ENCODE data around the gene PHB1. TPM values are rescaled to one million over a fixed set of nuclear protein-coding genes. Genes with fewer than 3 reads are reported as not detected.

PHB1 gene
- total RNA-seq, 1 donor from 2014 or later = 128 TPM

DNA sequence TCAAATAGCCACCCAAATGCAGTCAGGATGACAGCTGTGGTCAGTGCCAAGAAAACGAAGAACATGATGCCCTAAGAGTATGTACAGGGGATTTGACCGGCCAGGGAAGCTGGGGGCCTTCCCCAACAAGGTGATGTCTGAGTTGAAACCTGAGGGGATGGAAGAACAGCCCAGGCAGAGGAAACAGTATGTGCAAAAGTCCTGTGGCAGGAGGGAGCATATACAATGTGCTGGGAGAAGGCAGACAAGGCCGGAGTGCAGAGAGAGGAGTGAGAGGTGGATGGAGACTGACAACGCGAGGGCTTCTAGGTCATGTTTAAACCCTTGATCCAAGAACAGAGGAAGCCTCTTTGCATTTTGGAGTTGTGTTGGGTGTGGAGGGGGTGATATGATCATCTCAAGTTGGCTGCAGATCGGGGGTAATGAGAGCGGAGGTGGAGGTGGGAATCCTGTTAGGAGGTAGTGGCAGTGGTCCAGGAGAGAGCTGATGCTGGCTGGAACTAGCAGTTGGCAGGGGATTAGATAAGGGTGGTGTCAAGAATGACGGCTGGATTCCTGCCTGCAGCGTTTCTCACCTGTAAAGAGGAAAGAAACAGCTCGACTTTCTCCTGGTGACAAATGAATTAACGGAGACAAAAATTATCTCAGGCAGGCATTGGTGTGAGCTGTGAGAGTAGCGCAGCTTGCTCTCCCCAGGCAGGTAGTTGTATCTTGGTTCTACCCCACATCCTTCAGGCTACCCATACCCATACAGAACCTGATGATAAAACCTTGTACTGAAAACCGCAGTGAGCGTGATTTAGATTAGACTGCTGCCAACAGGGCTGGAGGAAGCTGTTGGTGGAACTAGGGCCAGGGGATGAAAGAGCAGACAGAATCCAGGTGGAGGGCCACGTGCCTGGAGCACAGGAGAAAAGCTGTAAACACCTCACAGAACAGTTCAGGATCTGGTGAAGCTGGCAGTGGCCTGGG is 43.2 kb upstream of the PHB1 start:
- DNase-seq (ENCODE audit: extremely low spot score, unreplicated experiment) = no peak
- H3K9me3 Mint-ChIP-seq (ENCODE audit: unreplicated experiment) = no peaks in the 10 kb centered on the region
- no peak overlapping the region for H3K4me3 Mint-ChIP-seq (ENCODE audit: unreplicated experiment)
- H3K4me1 Mint-ChIP-seq (ENCODE audit: unreplicated experiment) = peaks cover 9% of the 10 kb centered on the region
- no peaks in the 10 kb centered on the region for H3K36me3 Mint-ChIP-seq (ENCODE audit: unreplicated experiment)
- no peak overlapping the region for H3K27ac Mint-ChIP-seq (ENCODE audit: unreplicated experiment)
- TF ChIP-seq, protein P1, sequence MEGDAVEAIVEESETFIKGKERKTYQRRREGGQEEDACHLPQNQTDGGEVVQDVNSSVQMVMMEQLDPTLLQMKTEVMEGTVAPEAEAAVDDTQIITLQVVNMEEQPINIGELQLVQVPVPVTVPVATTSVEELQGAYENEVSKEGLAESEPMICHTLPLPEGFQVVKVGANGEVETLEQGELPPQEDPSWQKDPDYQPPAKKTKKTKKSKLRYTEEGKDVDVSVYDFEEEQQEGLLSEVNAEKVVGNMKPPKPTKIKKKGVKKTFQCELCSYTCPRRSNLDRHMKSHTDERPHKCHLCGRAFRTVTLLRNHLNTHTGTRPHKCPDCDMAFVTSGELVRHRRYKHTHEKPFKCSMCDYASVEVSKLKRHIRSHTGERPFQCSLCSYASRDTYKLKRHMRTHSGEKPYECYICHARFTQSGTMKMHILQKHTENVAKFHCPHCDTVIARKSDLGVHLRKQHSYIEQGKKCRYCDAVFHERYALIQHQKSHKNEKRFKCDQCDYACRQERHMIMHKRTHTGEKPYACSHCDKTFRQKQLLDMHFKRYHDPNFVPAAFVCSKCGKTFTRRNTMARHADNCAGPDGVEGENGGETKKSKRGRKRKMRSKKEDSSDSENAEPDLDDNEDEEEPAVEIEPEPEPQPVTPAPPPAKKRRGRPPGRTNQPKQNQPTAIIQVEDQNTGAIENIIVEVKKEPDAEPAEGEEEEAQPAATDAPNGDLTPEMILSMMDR (IDR thresholded peaks at IDR 0.05) = no peak
- H3K27me3 Mint-ChIP-seq (ENCODE audit: unreplicated experiment) = peaks cover 56% of the 10 kb centered on the region

- Mint-ChIP-seq H3K4me1 (ENCODE audit: unreplicated experiment) (peaks cover 11% of the 10 kb centered on the region), H3K4me3 (ENCODE audit: unreplicated experiment) (no peak overlapping the region), H3K9me3 (ENCODE audit: unreplicated experiment) (no peaks in the 10 kb centered on the region), H3K27me3 (ENCODE audit: unreplicated experiment) (peaks cover 45% of the 10 kb centered on the region), H3K36me3 (ENCODE audit: unreplicated experiment) (no peaks in the 10 kb centered on the region), H3K27ac (ENCODE audit: unreplicated experiment) (peak overlapping the region; percentile 17)
- TF ChIP-seq, protein P1 (IDR thresholded peaks at IDR 0.05) = no peak
- no peak for DNase-seq (ENCODE audit: extremely low spot score, unreplicated experiment)
Observed at GRCh38 chr17:49456183-49456965, 41.7 kb upstream of the PHB1 start.

GRCh38 chr17:49455272-49455861 is 40.7 kb upstream of the PHB1 start:
- H3K4me3 Mint-ChIP-seq (ENCODE audit: unreplicated experiment) = no peak overlapping the region
- H3K36me3 Mint-ChIP-seq (ENCODE audit: unreplicated experiment) = no peaks in the 10 kb centered on the region
- no peak overlapping the region for H3K27ac Mint-ChIP-seq (ENCODE audit: unreplicated experiment)
- H3K27me3 Mint-ChIP-seq (ENCODE audit: unreplicated experiment) = peaks cover 35% of the 10 kb centered on the region
- peaks cover 17% of the 10 kb centered on the region for H3K4me1 Mint-ChIP-seq (ENCODE audit: unreplicated experiment)
- DNase-seq (ENCODE audit: extremely low spot score, unreplicated experiment) = no peak
- TF ChIP-seq, protein P1 (IDR thresholded peaks at IDR 0.05) = no peak
- H3K9me3 Mint-ChIP-seq (ENCODE audit: unreplicated experiment) = no peaks in the 10 kb centered on the region

DNA sequence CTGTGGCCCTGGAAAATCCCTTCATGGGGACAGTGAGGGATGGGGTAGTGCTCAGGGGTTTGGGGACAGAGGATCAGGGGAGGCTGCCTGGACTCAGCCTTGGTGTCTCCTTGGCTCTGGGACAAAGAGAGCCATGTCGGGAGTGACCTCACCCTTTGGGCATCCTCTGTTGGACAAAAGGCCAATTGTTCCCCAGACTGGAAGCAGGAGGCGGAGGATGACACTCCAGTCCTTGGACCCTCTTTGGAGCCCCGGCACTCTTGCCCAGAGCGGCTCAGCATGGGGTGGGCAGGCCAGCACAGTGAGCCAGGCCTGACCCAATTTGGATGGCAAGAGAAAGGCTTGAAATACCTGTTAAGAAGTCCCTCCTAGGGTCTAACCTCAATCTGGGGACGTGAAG is 39.4 kb upstream of the PHB1 start:
- Mint-ChIP-seq H3K4me3 (ENCODE audit: unreplicated experiment) (no peak overlapping the region), H3K9me3 (ENCODE audit: unreplicated experiment) (no peaks in the 10 kb centered on the region), H3K27ac (ENCODE audit: unreplicated experiment) (no peak overlapping the region), H3K4me1 (ENCODE audit: unreplicated experiment) (peaks cover 18% of the 10 kb centered on the region), H3K27me3 (ENCODE audit: unreplicated experiment) (peaks cover 22% of the 10 kb centered on the region), H3K36me3 (ENCODE audit: unreplicated experiment) (no peaks in the 10 kb centered on the region)
- DNase-seq (ENCODE audit: extremely low spot score, unreplicated experiment) = no peak
- TF ChIP-seq, protein P1 (IDR thresholded peaks at IDR 0.05) = no peak
